Stimulated activated CD4-positive, alpha-beta T cell treated with anti-CD3 and anti-CD28 coated beads, TNF-alpha, amount 100 ng/mL, for 1 hour (primary cell): ENCODE results near the gene RASGRF1.
"Not testable (repeated sequence)": the region's sequence is repeated elsewhere in the genome, so short reads cannot be mapped to it uniquely, and the experiment has no call there.

Experiments
- DNase-seq, 3 donors: peaks; one replicate each; pipeline ENCODE4 v3.0.0-alpha.2; 2020; ENCODE audit warnings: low read depth in 3 of 3, low spot score in 1 of 3

RASGRF1 gene, protein sequence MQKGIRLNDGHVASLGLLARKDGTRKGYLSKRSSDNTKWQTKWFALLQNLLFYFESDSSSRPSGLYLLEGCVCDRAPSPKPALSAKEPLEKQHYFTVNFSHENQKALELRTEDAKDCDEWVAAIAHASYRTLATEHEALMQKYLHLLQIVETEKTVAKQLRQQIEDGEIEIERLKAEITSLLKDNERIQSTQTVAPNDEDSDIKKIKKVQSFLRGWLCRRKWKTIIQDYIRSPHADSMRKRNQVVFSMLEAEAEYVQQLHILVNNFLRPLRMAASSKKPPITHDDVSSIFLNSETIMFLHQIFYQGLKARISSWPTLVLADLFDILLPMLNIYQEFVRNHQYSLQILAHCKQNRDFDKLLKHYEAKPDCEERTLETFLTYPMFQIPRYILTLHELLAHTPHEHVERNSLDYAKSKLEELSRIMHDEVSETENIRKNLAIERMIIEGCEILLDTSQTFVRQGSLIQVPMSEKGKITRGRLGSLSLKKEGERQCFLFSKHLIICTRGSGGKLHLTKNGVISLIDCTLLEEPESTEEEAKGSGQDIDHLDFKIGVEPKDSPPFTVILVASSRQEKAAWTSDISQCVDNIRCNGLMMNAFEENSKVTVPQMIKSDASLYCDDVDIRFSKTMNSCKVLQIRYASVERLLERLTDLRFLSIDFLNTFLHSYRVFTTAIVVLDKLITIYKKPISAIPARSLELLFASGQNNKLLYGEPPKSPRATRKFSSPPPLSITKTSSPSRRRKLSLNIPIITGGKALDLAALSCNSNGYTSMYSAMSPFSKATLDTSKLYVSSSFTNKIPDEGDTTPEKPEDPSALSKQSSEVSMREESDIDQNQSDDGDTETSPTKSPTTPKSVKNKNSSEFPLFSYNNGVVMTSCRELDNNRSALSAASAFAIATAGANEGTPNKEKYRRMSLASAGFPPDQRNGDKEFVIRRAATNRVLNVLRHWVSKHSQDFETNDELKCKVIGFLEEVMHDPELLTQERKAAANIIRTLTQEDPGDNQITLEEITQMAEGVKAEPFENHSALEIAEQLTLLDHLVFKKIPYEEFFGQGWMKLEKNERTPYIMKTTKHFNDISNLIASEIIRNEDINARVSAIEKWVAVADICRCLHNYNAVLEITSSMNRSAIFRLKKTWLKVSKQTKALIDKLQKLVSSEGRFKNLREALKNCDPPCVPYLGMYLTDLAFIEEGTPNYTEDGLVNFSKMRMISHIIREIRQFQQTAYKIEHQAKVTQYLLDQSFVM (N-terminal part only)

DNA sequence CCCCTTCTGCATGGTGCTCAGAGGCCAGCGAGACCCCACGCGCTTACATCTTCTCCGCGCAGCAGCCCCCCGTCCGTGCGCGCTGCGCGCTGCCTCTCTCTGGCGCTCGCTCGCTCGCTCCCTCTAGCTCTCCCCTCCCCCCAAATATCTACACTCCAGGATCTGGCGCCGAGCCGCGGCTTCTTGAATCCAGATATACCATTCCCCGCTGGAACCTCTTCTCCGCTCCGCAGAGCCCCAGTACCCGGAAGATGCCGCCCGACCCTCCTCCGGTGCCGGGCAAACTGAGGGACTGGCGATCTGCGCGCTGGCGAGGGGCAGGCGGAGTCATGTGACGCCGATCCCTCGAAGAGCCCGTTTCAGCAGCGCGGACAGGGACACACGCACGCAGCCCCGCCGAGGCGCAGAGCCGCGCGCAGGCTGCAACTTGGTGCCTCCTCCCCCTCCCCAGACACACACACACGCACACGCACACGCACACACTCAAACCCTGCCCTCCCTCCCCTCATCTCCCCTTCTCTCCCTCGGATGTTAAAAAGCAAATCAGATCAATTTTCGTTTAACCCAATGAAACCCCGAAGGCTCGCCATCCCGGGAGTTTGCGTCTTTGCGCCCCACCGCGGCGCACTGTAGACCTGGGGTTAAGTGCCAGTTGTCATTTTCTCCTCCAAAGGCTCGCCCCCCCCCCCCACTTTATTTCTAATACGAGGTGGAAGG, at the start of gene RASGRF1:
RASGRF1 (minus strand) TSS at position 294 of the 717 bp plus-strand sequence; CDS start at position 12, 282 bp downstream.
- DNase-seq = no peak

DNA sequence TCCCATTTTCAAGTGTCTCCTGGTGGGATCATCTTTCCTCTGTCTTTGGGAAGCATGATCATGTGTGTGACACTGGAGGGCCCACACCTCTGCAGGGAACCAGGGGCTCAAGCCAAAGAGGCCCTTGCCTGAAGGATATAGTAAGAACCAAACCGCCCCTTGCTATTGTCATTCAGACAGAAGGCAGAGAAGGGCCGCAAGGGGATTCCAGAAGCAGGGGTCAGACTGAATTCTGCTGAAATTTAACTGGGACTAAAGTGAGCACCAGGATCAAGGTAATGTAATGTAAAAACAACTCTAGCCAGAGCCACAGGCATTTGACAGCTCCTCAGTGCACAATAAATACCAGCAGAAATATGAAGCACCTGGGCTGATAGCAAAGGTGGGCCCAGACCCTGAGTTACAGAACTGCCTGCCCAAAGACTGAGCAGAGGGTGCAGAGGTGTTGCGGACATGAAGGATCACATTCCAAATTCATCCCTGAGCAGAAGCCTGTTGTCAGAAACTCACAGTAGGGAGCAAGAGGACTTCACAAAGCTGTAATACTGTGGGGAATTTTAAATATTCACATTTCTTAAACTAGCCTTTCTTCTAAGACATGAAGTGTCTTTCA, 46.0 kb upstream of the RASGRF1 start:
- DNase-seq = no peak

DNA sequence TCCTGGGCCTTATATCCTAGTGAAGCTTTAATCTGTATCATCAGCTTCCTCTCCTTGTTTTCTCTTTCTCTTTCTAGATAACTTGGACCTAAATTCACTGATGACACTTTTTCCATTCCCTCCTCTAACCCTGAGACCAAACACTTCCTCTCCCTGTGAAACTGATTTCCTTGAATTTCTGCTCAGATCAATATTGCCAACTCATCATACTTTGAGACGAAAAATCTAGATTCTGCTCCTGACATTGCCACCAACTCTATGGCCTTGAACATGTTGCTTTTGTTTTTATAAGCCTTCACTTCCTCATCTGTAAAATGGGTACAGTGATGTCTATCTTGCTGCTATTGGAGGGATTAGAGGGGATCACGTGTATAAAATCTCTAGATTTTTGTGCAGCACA, 42.7 kb upstream of the RASGRF1 start:
- no peak for DNase-seq

DNA sequence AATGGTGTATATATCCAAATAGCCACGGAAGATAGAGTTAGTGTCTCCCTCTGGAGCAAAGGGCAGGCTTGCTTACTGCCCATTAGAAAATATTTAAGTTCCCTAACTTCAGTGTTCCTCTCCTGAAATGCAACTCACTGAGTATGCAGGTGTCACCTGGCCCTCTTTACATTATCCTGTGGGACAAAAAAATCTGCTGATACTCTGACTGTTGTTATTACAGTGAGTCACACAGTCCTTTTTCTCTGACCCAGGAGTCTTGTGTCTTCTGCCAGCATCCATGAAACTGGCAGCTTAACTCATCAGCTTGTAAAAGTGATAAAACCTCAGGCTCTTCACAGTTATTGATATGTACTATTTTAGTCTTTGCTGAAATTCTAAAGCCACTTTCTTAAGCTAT, 42.2 kb upstream of the RASGRF1 start:
- no peak for DNase-seq

DNA sequence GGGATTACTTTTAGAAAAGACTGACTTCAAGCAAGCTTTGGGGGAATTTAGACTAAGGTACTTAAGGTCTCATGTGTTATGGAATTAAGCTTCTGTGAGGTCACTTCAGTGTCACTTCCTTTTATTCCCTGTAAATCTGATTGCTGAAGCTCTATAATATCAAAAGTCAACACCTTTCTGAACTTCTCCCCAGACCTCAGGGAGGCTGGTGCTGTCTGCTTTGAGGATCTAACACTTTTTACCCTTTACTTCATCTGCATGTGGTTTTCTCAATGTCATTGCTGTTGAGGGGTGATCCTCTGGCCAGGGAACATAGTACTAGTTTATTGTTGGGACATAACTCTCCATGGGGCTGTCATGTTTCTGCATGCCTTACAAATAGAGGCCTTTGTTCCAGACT, 41.8 kb upstream of the RASGRF1 start:
- DNase-seq = no peak

DNA sequence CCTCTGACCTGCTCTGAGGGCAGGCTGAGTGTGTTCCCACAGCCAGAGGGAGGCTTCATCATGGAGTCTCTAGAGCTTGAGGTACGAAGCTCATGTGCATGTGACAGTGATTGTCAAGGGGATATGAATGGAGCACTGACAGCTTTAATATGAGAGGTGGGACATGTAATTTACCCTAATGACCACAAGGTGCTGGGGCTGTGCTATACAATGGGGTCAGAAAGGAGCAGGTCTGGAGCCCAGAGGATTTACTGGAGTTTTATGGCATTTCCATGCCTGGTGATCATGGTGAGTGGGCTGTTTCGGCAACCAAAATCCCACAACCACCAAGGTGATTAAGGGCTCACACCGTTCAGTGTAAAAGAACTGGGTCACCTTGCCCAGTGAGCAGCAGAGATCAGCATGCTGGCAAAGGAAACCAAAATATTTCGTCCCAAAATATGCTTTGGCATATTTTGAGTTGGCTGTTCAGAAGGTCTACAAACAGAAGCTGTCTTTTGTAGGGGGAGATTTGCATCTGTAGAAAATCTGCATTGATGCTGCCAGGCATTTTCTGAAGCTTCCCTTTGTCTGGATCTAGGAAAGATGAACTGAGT, 40.1 kb upstream of the RASGRF1 start:
- no peak for DNase-seq

DNA sequence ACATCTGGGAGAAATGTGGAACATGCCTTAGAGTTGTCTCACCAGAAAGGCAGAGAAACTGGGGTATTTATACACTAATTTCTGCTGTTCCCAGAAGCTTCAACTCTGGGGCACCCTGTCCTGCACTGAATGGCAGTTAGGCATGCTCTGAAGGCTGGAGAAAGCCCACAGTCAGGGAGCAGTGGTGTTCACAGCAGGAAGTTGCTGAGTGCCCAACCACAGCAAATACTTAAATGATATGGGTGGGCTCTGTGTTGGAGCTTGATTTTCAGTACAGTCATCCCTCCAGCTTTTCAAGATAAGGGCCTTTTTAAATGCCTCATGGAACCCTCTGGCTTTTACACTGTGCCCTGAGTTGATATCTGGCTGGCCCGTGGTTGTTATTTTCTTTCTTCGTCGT, 38.7 kb upstream of the RASGRF1 start:
- DNase-seq = no peak

DNA sequence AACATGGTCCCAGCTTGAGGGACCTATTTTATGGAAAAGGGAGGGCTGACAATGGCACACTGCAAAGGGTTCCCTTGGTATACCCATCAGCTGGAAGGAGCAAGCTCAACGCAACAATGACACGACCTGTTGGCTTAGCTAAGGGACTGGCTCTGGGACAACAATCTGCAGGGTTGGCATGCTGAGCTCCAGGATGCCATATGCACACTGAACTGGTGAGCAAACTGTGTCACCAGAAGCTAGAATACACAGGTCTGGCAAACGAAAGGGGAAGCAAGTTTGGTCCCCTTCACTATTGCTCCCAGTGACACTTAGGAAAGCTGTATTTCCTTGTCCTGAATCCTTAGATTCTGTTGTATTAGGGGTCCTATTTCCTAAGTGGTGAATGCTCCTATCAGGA, 38.0 kb upstream of the RASGRF1 start:
- no peak for DNase-seq

DNA sequence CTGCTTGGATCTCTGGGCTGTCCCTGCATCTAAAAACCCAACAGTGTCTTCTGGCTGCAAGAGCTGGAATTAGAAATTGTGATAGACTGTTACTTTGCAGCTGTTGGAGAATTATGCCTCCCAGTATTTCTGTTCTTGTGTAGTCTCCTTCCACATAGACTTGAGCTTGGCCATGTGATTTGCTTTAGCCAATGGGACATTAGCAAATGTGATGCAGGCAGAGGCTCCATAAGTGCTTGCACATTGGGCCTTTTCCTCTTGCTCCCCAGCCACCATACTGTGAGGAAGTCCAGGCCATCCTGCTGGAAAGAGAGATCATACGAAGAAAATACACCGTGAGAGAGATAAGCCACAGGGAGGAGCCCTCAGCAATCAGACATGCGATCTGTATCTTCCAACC, 33.8 kb upstream of the RASGRF1 start:
- DNase-seq = no peak

DNA sequence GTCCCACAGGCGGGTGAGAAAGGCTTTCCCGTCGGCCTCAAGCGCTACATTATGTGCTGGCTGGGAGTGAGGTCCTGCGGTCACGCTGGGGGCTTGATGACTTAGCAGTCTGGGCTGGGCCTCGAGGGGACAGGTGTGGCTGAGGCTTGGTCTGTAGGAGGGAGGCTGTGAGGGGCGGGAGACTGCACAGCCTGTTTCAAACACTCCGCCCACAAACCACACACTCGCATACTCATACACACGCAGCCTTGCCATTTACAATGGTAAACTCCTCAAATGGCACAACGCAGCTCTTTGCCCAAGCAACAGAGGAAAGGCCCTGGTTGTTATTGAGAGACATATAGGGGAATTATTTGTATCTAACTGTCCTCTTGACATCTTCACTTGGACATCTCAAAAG, 32.4 kb upstream of the RASGRF1 start:
- DNase-seq = no peak

DNA sequence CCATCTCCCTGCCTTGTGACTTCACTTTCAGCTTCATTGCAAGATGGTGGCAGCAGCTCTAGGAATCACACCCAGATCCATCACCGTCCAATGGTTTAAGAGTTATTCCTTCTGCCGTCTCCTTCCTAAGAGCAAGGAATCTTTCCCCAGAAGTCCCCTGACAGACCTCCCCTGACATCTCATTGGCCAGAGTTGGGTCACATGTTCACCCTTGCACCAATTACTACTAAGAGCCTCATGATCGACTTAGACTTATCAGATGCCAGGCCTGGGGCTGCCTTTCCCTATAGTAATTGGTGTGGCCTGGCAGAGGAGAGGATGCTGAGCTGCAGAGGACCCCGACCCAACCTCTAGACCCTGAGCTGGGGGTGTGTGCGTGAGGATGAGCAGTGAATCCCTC, 31.8 kb upstream of the RASGRF1 start:
- no peak for DNase-seq

DNA sequence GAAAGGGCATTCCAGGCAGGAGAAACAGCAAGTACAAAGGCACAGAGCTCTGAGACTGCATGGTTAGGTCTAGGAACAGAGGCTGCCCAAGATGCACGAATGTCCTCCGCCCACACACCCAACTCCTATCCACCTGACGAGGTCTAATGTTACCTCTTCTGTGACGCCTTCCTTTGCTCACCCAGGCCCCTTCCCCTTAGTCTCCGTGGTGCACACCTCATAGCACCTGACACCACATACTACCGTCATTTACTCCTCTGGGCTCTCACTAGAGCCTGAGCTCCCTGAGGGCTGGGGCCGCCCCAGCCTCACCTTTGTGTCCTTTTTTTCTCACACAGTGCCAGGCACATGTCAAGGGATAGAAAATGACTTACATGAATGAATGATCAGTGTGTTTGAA, 31.0 kb upstream of the RASGRF1 start:
- no peak for DNase-seq

DNA sequence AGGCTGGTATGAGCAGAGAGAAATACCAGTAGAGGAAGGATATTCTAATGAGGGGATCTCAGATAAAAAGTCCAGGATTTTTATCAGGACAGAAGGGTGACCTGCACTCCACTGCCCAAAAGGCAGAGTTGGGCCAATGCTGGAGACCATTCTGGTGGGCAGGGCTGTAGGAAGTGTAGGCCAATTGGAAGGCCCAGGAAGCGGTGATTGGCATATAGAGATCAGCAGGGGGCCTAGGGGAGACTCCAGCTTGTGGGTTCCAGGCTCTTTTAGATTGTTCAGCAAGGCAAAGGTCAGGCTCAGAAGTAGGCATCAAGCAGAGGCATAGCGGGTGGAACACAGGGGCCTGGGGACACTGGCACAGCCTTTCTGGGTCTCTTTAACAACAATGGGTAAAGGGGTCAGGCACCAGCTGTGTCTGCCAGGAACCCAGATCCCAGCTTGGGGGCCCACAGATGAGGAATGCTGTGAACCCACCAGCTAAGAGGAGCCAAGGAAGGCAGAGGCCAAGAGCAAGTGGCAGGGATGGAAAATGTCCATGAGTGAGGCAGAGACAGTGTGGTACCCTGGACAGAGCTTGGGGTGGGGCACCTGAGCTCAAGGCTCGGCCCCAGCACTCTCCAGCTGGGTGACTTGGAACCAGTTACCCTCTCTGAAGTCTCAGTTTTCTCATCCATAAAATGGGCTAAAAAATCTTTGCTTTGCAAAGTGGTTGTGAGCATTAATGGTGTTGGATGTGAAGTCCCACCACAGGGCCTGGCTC, 27.0 kb upstream of the RASGRF1 start:
- no peak for DNase-seq

DNA sequence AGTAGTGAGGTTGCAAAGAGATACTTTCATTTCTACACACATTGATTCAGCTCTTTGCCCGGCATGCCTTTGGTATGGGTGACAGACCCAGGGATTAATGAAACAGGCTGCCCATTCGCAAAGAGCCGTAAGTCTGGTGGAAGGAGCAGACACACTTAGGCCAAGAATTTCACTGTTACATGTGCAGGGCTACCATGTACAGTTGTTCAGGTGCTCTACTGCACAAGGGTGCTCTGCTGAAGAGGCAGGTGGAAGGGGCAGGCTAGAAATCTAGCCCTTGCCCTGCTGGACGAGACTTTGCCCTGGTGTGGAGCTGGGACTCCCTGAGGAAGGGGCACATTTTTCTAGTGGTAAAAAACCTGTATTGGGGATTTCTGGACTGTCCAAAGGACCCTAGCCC, 26.2 kb upstream of the RASGRF1 start:
- DNase-seq = no peak

DNA sequence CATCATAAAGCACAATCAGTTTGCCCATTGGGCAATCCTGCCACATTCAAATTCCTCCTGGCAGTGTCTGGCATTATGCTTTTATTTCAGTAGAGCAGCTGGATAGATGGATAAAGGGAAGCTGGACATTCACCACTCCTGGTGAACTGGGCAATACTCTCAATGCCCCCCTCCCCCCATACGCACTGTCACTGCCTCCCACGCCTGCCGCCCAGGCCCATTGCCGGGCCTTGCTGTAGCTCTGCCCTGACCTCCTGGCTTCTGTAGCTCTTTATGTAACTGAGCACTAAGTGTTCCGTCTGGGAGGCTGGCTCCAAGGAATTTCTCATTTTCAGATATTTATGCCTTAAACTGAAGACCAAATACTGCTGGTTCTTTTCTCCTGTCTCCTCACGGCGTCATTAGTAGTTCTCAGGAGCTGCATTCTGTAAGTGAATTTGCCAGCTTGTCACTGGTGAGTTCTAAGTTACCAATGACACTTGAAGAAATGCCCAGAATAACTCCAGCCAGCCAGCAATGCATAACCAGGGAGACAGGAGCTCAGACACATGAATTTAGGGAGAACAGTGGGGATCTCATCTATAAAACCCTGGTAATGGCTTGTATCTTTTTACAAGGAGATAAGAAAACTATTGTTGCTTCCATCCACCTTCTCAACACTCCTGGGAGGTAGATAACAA, 25.5 kb upstream of the RASGRF1 start:
- no peak for DNase-seq

DNA sequence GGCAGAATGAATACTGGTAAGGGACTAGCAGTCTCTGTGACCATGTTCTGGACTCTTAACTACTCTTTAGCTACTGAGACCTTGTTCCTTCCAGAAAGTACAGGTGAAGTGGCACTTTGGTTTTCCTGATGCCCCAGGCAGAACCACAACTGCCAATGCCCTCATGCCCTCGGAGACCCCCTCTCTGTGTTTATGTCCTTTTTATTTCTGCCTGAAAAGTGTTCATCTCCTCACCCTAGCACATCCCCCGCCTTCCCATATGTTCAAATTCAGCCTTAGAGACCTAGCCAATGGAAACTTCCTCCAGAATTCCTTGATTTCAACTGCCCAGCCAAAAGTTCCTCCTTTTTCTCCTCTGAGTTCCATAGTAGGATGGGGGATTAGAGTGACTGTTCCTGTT, 23.3 kb upstream of the RASGRF1 start:
- DNase-seq = no peak

DNA sequence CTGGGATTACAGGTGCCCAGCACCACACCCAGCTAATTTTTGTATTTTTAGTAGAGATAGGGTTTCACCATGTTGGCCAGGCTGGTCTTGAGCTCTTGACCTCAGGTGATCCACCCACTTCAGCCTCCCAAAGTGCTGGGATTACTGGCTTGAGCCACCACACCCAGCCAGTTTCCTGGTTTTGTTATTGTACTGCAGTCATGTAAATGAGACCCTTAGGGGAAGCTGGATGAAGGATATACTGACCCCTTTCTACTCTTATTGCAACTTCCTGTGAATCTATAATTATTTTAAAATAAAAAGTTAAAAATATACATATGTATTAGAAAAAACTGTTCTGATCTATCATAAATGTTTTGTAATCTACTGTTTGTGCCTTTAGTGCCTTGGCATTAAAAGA, 20.8 kb upstream of the RASGRF1 start:
- not testable (repeated sequence) for DNase-seq

DNA sequence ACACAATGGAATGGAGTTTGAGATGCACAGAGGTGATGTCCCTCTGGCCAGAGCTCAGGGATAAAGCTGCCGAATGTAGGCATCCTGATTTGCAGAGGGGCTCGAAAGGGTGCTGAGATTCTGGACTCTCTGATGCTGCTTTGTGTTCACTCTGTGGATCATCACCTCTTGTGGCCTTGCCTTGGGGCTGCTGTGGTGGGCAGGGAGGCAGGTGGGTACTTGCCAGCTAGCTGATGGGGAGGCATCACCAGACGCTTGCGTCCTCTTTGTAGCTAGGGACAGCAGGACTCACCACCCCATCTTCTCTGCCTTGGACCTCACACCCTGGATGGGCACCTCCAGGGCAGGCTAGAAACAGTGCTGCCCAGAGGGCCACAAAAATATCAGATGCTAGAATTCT, 14.6 kb upstream of the RASGRF1 start:
- no peak for DNase-seq

DNA sequence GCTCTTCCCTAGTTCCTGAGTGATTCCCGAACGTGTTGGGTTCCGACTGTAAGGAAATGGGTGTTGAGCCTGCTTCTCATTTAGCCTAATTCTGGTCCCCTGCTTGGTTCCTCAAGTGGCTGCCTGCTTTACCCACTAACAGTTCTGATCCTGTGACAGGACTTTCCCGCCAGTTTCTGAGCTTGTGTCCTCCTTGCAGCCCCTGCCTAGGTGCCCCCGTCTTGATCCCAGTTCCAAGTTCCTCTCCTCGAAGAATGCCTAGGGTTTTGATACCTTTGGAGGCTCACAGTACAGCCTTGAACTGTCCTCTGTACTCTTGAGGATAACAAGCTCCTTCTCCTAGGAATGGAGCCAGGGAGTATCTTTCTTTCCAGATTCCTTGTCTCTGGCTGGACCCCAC, 12.0 kb upstream of the RASGRF1 start:
- DNase-seq = no peak
